ENCODE measurements around the gene EFNA4.
"Not testable (repeated sequence)": the region's sequence is repeated elsewhere in the genome, so short reads cannot be mapped to it uniquely, and the experiment has no call there.

EFNA4 gene

DNA sequence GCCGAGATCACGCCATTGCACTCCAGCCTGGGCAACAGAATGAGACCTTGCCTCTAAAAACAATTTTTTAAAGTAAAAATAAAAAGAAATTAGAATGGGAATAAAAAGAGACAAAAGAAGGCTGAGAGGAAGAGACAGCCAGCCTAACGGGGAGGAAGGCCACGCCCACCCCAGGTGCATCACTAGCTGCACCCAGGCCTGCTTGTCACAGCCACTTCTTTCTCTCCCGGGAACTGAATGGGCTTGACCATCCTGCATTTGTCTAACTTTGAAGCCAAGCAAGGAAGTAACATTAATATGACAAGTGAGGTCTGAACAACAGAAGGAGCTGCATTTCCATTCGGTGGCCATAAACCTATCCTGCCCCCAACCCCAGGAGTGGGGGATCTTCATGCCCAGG lies 43.3 kb downstream of the EFNA4 start:
- Histone ChIP-seq H2AFZ (ENCODE audit: low read depth, low read length) (no peak overlapping the region), H3K9me3 (ENCODE audit: low read length) (no peaks in the 10 kb centered on the region), H3K36me3 (ENCODE audit: insufficient read depth, low read length) (no peaks in the 10 kb centered on the region), H3K4me3 (ENCODE audit: low read length) (no peak overlapping the region), H3K4me1 (ENCODE audit: insufficient read depth, low read length) (peaks cover 7% of the 10 kb centered on the region), H3K27me3 (ENCODE audit: insufficient read depth, low read length) (peaks cover 26% of the 10 kb centered on the region)

DNA sequence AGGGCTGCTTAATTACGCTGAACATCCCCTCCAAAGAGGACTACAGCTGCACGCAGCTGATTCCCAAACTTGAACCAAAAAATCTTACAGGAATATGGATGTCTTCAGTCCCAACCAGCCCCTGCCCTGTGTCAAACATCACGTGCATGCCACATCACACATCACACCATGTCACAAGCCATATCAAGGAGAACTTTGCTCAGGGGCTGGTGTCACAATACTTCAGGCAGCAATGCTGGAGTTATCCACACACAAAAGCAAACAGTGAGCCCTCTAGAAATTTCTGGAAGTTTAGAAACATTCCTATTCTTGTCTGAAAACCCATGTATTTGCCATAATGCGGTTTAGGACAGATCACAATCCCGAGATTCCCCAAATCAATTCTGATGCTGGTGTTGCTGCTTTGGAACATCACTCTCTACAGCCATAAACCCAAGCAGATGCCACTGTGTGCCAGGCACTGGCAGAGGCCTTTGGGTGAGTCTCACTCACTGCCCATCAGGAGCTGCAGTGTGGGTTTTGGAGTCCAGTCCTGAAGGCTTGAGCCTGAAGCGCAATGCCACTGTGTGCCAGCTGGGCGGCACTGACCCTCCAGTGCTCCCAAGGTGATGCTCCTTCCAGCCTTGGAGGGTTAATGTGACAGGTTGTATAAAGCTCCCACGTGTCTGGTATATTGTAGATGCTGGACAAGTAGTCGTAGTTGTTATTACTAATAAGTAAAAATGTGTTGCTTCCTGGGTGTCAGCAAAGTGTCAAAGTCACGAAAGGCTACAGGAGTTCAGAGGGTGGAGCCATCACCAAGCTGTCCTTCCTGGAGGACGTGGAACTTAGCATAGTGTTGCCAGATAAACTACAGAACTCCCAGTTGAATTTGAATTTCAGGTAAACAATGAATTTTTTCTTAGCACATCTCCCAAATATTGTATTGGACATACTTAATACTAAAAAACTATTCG lies 44.0 kb downstream of the EFNA4 start:
- H3K27me3 ChIP-seq (ENCODE audit: insufficient read depth, low read length): peaks cover 28% of the 10 kb centered on the region
- no peaks in the 10 kb centered on the region for H3K9me3 ChIP-seq (ENCODE audit: low read length)
- peaks cover 7% of the 10 kb centered on the region for H3K4me1 ChIP-seq (ENCODE audit: insufficient read depth, low read length)
- no peak overlapping the region for H2AFZ ChIP-seq (ENCODE audit: low read depth, low read length)
- H3K36me3 ChIP-seq (ENCODE audit: insufficient read depth, low read length): no peaks in the 10 kb centered on the region
- no peak overlapping the region for H3K4me3 ChIP-seq (ENCODE audit: low read length)

DNA sequence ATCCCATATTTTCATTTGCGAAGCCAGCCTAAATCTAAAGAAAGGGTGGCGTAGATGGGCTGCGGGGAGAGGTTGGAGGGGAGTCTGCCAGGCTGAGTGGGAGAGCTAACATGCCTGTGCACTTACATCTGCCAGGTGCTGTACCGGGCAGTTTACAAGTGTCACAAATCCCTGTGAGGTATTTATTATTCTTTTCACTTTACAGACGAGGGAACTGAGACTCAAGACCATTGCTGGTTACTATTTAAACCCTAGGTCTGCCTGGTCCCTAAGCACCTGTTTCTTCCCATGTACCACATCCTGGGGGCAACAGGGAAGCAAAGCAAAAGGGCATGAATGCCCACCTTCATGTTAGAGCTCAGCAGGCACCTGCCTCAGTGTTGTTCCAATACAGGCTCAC lies 44.8 kb downstream of the EFNA4 start:
- no peaks in the 10 kb centered on the region for H3K9me3 ChIP-seq (ENCODE audit: low read length)
- H3K4me1 ChIP-seq (ENCODE audit: insufficient read depth, low read length): peaks cover 7% of the 10 kb centered on the region
- peaks cover 28% of the 10 kb centered on the region for H3K27me3 ChIP-seq (ENCODE audit: insufficient read depth, low read length)
- H2AFZ ChIP-seq (ENCODE audit: low read depth, low read length): no peak overlapping the region
- no peaks in the 10 kb centered on the region for H3K36me3 ChIP-seq (ENCODE audit: insufficient read depth, low read length)
- no peak overlapping the region for H3K4me3 ChIP-seq (ENCODE audit: low read length)

DNA sequence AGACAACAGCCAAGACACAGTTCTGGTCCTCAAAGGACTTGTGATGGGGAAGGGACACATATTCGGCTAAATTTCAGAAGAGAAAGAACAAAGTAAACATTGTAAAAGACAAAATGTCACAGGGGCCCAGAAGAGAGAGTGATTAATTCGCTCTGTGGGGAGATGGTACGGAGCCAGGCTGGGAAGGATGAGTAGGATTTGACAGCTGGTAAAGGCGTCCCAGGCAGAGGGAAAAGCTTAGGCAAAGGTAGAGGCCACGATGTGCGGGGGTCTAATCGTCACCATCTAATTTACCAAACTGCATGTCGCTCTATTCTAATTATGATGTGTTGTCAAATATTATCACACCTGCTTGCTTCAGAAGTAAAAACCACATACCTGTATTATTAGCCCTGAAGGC lies 46.8 kb downstream of the EFNA4 start:
- Histone ChIP-seq H3K4me1 (ENCODE audit: insufficient read depth, low read length) (peaks cover 7% of the 10 kb centered on the region), H3K9me3 (ENCODE audit: low read length) (no peaks in the 10 kb centered on the region), H3K36me3 (ENCODE audit: insufficient read depth, low read length) (no peaks in the 10 kb centered on the region), H3K27me3 (ENCODE audit: insufficient read depth, low read length) (peaks cover 35% of the 10 kb centered on the region), H2AFZ (ENCODE audit: low read depth, low read length) (no peak overlapping the region), H3K4me3 (ENCODE audit: low read length) (no peak overlapping the region)

DNA sequence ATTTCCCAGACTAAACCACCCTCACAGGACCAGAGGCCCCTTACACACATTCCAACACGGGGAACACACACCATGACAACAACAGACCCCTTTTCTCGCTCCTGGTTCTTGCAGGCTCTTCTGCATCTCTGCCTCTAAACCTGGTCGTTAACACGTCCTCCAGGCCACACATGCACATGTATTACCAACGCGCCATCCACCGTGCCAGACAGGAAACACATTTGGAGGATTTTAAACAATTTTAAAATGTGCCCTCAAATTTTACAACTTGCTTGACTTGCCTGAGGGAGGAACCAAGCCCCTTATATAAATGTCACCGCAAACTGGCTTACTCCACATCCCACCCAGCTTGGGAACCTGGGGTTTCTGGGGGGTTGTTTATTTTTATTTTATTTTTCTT lies 47.3 kb downstream of the EFNA4 start:
- Histone ChIP-seq H3K4me1 (ENCODE audit: insufficient read depth, low read length) (peaks cover 7% of the 10 kb centered on the region), H3K9me3 (ENCODE audit: low read length) (no peaks in the 10 kb centered on the region), H3K27me3 (ENCODE audit: insufficient read depth, low read length) (peaks cover 37% of the 10 kb centered on the region), H3K4me3 (ENCODE audit: low read length) (no peak overlapping the region), H3K36me3 (ENCODE audit: insufficient read depth, low read length) (no peaks in the 10 kb centered on the region), H2AFZ (ENCODE audit: low read depth, low read length) (no peak overlapping the region)

DNA sequence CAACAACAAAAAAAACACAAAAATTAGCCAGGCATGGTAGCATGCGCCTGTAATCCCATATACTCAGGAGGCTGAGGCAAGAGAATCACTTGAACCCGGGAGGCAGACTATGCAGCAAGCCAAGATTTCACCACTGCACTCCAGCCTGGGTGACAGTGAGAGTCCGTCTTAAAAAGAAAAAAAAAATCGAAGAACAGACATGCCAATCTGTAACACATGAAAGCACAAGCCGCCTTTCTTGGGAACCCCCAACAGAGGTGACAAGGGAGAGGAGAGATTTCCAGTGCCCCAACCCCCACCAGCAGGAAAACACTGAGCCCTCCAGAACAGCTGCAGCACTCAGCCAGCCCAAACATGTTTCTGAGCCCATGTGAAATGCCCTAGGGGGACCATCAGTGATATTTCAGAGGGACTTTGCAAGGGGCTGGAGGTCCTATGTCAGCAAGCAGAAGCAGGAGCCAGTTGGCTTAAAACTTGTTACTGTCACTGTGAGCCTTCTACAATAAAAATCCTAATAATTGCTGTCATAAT lies 50.0 kb downstream of the EFNA4 start:
- Histone ChIP-seq H3K4me3 (ENCODE audit: low read length) (no peak overlapping the region), H3K36me3 (ENCODE audit: insufficient read depth, low read length) (no peaks in the 10 kb centered on the region), H3K27me3 (ENCODE audit: insufficient read depth, low read length) (peaks cover 31% of the 10 kb centered on the region), H3K9me3 (ENCODE audit: low read length) (no peaks in the 10 kb centered on the region), H2AFZ (ENCODE audit: low read depth, low read length) (no peak overlapping the region), H3K4me1 (ENCODE audit: insufficient read depth, low read length) (peaks cover 7% of the 10 kb centered on the region)

DNA sequence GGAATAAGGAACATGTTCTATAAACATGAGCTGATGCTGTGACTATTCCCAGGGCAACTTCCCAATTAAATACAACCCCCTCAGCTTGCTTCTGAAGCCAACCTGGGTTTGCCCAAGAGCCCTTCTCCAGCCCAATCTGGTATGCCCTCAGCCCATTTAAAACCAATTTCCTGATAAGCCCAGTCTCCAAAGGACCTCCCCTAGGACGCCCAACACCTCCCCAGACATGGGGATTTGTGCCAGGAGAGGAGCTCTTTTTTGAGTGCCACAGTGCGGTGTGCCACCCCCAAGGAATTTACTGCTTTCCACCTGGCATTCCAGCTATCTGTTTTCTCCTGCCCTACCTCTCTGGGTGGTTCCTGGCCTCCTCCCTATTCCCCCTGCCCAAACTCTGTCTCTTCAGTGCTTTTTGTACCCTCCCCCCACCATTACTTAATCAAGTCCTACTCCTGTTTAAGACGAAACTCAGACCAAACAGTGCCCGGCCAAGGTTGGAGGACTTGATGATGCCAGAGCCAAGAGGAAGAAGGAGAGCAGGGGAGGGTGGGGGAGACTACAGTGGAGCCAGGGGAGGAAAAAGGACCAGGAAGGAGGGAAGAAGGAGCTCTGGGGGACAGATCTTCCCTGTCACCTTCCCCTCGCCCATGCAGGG lies 52.7 kb downstream of the EFNA4 start:
- H2AFZ ChIP-seq (ENCODE audit: low read depth, low read length): no peak overlapping the region
- no peaks in the 10 kb centered on the region for H3K36me3 ChIP-seq (ENCODE audit: insufficient read depth, low read length)
- H3K4me3 ChIP-seq (ENCODE audit: low read length): no peak overlapping the region
- no peaks in the 10 kb centered on the region for H3K4me1 ChIP-seq (ENCODE audit: insufficient read depth, low read length)
- H3K9me3 ChIP-seq (ENCODE audit: low read length): no peaks in the 10 kb centered on the region
- peaks cover 35% of the 10 kb centered on the region for H3K27me3 ChIP-seq (ENCODE audit: insufficient read depth, low read length)

DNA sequence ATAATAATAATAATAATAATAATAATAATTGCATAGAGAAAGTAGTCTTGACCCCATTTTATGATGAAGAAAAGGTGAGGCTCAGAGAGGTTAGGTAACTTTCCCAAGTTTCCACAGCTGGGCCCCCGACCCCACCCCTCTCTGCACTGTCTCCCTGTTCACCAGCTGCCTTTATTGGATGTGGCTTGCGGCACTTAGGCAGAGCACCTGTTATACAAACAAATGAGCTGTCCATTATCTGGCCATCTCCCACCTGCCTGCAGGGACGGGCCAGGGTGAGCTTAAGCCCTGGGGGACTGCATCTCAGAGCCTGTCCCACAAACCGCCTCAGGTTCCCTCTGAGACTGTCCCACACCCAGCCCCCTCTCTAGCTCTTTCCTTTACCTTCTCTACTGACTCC lies 54.1 kb downstream of the EFNA4 start:
- Histone ChIP-seq H3K27me3 (ENCODE audit: insufficient read depth, low read length) (peaks cover 38% of the 10 kb centered on the region), H3K4me1 (ENCODE audit: insufficient read depth, low read length) (no peaks in the 10 kb centered on the region), H3K4me3 (ENCODE audit: low read length) (no peak overlapping the region), H3K36me3 (ENCODE audit: insufficient read depth, low read length) (no peaks in the 10 kb centered on the region), H3K9me3 (ENCODE audit: low read length) (no peaks in the 10 kb centered on the region), H2AFZ (ENCODE audit: low read depth, low read length) (no peak overlapping the region)

DNA sequence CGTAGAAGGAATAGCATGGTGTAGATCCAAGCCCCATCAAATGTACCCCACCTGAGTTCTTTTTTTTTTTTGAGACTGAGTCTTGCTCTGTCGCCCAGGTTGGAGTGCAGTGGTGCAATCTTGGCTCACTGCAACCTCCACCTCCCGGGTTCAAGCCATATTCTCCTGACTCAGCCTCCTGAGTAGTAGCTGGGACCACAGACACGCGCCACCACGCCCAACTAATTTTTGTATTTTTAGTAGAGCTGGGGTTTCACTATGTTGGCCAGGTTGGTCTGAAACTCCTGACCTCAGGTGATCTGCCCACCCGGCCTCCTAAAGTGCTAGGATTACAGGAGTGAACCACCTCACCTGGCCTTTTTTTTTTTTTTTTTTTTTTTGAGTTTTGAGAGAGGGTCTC lies 54.5 kb downstream of the EFNA4 start:
- H3K4me1 ChIP-seq (ENCODE audit: insufficient read depth, low read length); H2AFZ ChIP-seq (ENCODE audit: low read depth, low read length); H3K4me3 ChIP-seq (ENCODE audit: low read length); H3K36me3 ChIP-seq (ENCODE audit: insufficient read depth, low read length); H3K9me3 ChIP-seq (ENCODE audit: low read length): not testable (repeated sequence)
- H3K27me3 ChIP-seq (ENCODE audit: insufficient read depth, low read length): peaks cover 40% of the 10 kb centered on the region

Measured in neuron (in vitro differentiated cells).